GM12878 (cell line): ENCODE results near the gene AGBL4. TPM values are rescaled to one million over a fixed set of nuclear protein-coding genes. Genes with fewer than 3 reads are reported as not detected.

Experiments used
- ATAC-seq: fragments of 200-7000 bp; cut with Tn5 transposase; 3 replicates; pipeline ENCODE4 v1.9.1; 2020; ENCODE audit warnings: mild to moderate bottlenecking, moderate library complexity
- BruUV-seq: library from RNA; stranded (reverse); fragments of 400-500 nt; replicated peaks from 2 replicates; lab custom pipeline; 2021; lab: Mats Ljungman, UMichigan
- CTCF ChIA-PET: fragments of 300-600 bp; sonication (Branson Sonifier 250); formaldehyde crosslinking; extraction: SDS; loops from one replicate; lab custom pipeline; 2021; ENCODE audit warnings: inconsistent platforms; lab: Yijun Ruan, JAX
- POLR2A ChIA-PET: fragments of 350-600 bp; formaldehyde crosslinking; extraction: SDS; loops from one replicate; lab custom pipeline; 2021; ENCODE audit warnings: inconsistent platforms; lab: Charles Lee
- RAD21 ChIA-PET: fragments of 300-600 bp; sonication (Branson Sonifier 250); formaldehyde crosslinking; loops from one replicate; lab custom pipeline; 2023; ENCODE audit warnings: antibody characterized with exemption; ENCODE audit not compliant: unreplicated experiment; lab: Charles Lee
- SMC1A ChIA-PET: fragments of 300-600 bp; sonication (Branson Sonifier 250); formaldehyde crosslinking; loops from one replicate; lab custom pipeline; 2023; ENCODE audit not compliant: unreplicated experiment, uncharacterized antibody; lab: Charles Lee
- DNase-seq: peaks from one replicate; pipeline ENCODE4 v3.0.0-alpha.2; 2011; ENCODE audit warnings: low read depth, low spot score
- FAIRE-seq: peaks from 3 replicates; lab custom pipeline; 2011; peaks lifted over from hg19 to GRCh38; lab: Jason Lieb, UNC
- H2AFZ ChIP-seq: 2 replicates; pipeline ENCODE4 v1.6.0; 2011; ENCODE audit warnings: low read depth, low read length, control low read depth; ENCODE audit not compliant: control insufficient read depth
- H3K27ac ChIP-seq: 2 replicates; pipeline ENCODE4 v1.5.1; 2011; ENCODE audit warnings: control low read depth; ENCODE audit not compliant: control insufficient read depth, insufficient read depth
- H3K27me3 ChIP-seq, 2 experiments: replicated peaks in 1 of 2; 2 replicates each; pipeline versions ENCODE4 v1.6.0 to v1.6.1; 2011; ENCODE audit warnings: low read length in 1 of 2; ENCODE audit not compliant: control insufficient read depth in 2 of 2, insufficient read depth in 2 of 2
- H3K36me3 ChIP-seq, 2 experiments: 2 replicates each; pipeline ENCODE4 v1.5.1; 2011; ENCODE audit warnings: low read length in 1 of 2; ENCODE audit not compliant: control insufficient read depth in 2 of 2, insufficient read depth in 2 of 2
- H3K4me1 ChIP-seq: 2 replicates; pipeline ENCODE4 v1.6.1; 2011; ENCODE audit warnings: mild to moderate bottlenecking, low read length, moderate library complexity, mixed read lengths; ENCODE audit not compliant: control insufficient read depth, insufficient read depth
- H3K4me2 ChIP-seq: 2 replicates; pipeline ENCODE4 v1.6.0; 2011; ENCODE audit warnings: control low read depth; ENCODE audit not compliant: control insufficient read depth, insufficient read depth
- H3K4me3 ChIP-seq: fragments of 200-600 bp; sonication (generic); 2 replicates; pipeline ENCODE4 v1.5.1; 2016
- H3K79me2 ChIP-seq: 2 replicates; pipeline ENCODE4 v1.6.0; 2011; ENCODE audit warnings: low read length; ENCODE audit not compliant: control insufficient read depth, insufficient read depth
- H3K9ac ChIP-seq: 2 replicates; pipeline ENCODE4 v1.8.0; 2011; ENCODE audit warnings: low read length, control low read depth, mixed read lengths; ENCODE audit not compliant: control insufficient read depth, insufficient read depth
- H3K9me3 ChIP-seq: replicated peaks from 3 replicates; pipeline ENCODE4 v1.5.1; 2011; ENCODE audit warnings: mild to moderate bottlenecking, low read length; ENCODE audit not compliant: control insufficient read depth, insufficient read depth
- H4K20me1 ChIP-seq: 2 replicates; pipeline ENCODE4 v1.6.0; 2011; ENCODE audit not compliant: control insufficient read depth, insufficient read depth
- CTCF ChIP-seq, 3 experiments: IDR thresholded peaks in 2 of 3; conservative IDR thresholded peaks in 1 of 3; 2 replicates each; pipeline ENCODE4 v1.5.1; 2011; ENCODE audit warnings: low read depth in 3 of 3, low read length in 3 of 3, mild to moderate bottlenecking in 3 of 3, control low read depth in 2 of 3, moderate library complexity in 2 of 3, inconsistent platforms in 1 of 3, mixed read lengths in 1 of 3; ENCODE audit not compliant: control insufficient read depth in 2 of 3, insufficient read depth in 1 of 3; ENCODE audit errors: extremely low read depth in 1 of 3
- ETV6 ChIP-seq, 2 experiments: fragments of 450-650 bp in 1 of 2; IDR thresholded peaks in 1 of 2; conservative IDR thresholded peaks in 1 of 2; 2 replicates each; pipeline ENCODE4 v1.6.1; 2014; ENCODE audit warnings: antibody characterized with exemption in 1 of 2, borderline replicate concordance in 1 of 2, low read depth in 1 of 2, mild to moderate bottlenecking in 1 of 2, moderate library complexity in 1 of 2
- HCFC1 ChIP-seq: fragments of 150-350 bp; IDR thresholded peaks from 2 replicates; pipeline ENCODE4 v1.6.1; 2014; ENCODE audit warnings: low read length
- IKZF2 ChIP-seq, 2 experiments: fragments of 450-650 bp; IDR thresholded peaks; 2 replicates each; pipeline ENCODE4 v1.6.1; 2017; ENCODE audit warnings: mild to moderate bottlenecking in 2 of 2, moderate library complexity in 2 of 2
- JUND ChIP-seq: IDR thresholded peaks from 2 replicates; pipeline ENCODE4 v1.6.1; 2012; ENCODE audit warnings: low read depth, mild to moderate bottlenecking, low read length, improper control_type of control experiment, moderate library complexity
- NFIC ChIP-seq: IDR thresholded peaks from 2 replicates; pipeline ENCODE4 v1.6.1; 2012; ENCODE audit warnings: low read depth, mild to moderate bottlenecking, inconsistent platforms, low read length, moderate library complexity
- RAD21 ChIP-seq: IDR thresholded peaks from 2 replicates; pipeline ENCODE4 v1.6.1; 2011; ENCODE audit warnings: mild to moderate bottlenecking, low read depth, low read length, moderate library complexity; ENCODE audit not compliant: insufficient read depth
- SMC3 ChIP-seq: IDR thresholded peaks from 2 replicates; pipeline ENCODE4 v1.6.1; 2011; ENCODE audit warnings: low read length, improper control_type of control experiment, borderline replicate concordance
- SREBF1 ChIP-seq: IDR thresholded peaks from 2 replicates; pipeline ENCODE4 v1.6.1; 2012; ENCODE audit warnings: mild to moderate bottlenecking, low read length
- SUZ12 ChIP-seq: fragments of 200-600 bp; sonication (generic); IDR thresholded peaks from one replicate; pipeline ENCODE4 v1.6.1; 2018; ENCODE audit warnings: antibody characterized with exemption, mild to moderate bottlenecking; ENCODE audit not compliant: unreplicated experiment
- USF1 ChIP-seq: IDR thresholded peaks from 2 replicates; pipeline ENCODE4 v1.6.1; 2011; ENCODE audit warnings: borderline replicate concordance, low read depth, mild to moderate bottlenecking, moderate library complexity, mixed read lengths, low read length; ENCODE audit not compliant: insufficient read depth; ENCODE audit errors: extremely low read length
- ZNF274 ChIP-seq: IDR thresholded peaks from one replicate; pipeline ENCODE4 v1.8.0; 2011; ENCODE audit not compliant: insufficient read length, insufficient read depth
- ZNF592 ChIP-seq: fragments of 450-650 bp; IDR thresholded peaks from 2 replicates; pipeline ENCODE4 v1.6.1; 2017; ENCODE audit warnings: mild to moderate bottlenecking, moderate library complexity
- WGBS: methylation state at CpG from one replicate; pipeline ENCODE4 v1.1.6; 2016; ENCODE audit warnings: low lambda C conversion rate; ENCODE audit not compliant: insufficient replicate concordance, insufficient coverage; ENCODE audit errors: missing lambda C conversion rate; 5-methylcytosine and 5-hydroxymethylcytosine counted together
- in situ Hi-C: fragments of 300-500 bp; cut with MboI; formaldehyde crosslinking; loops from 9 replicates; pipeline ENCODE4 v1.14.3; 2018; ENCODE audit warnings: mixed read lengths
- intact Hi-C: fragments of 100-400 bp; cut with micrococcal nuclease; formaldehyde crosslinking; loops from one replicate; pipeline ENCODE4 v1.14.2; 2022; ENCODE audit not compliant: unreplicated experiment
- polyA plus RNA-seq, 11 experiments: library from polyadenylated mRNA; depleted of rRNA in 4 of 11; unstranded in 6 of 11; stranded (reverse) in 5 of 11; fragments of >200 nt; fragmentation: Nextera tagmentation in 4 of 11; fragmentation: Illumina TruSeq in 1 of 11; extraction: Ambion mirVana in 4 of 11; extraction: Trizol in 1 of 11; gene quantifications; 1 replicate in 1 of 11; 2 replicates in 10 of 11; pipeline versions ENCODE4 v1.2.1 to v1.2.3, GENCODE V29; 2011 to 2016; ENCODE audit warnings: inconsistent platforms in 2 of 11, missing spikeins in 2 of 11, low read depth in 1 of 11
- total RNA-seq, 4 experiments: library from RNA; depleted of rRNA in 3 of 4; stranded (reverse); fragments of >200 nt in 3 of 4; fragmentation: Illumina TruSeq in 1 of 4; extraction: Trizol in 1 of 4; gene quantifications; 2 replicates each; pipeline versions ENCODE4 v1.2.1 to v1.2.3, GENCODE V29; 2013 to 2021

AGBL4 gene
- total and polyA plus RNA-seq, 10 of the 15 experiments (the other 5 are each of a cell fraction or from before 2014, with no cell fraction given): 0.31 TPM; not detected in 9

GRCh38 chr1:48916130-48917069, 1107.4 kb downstream of the AGBL4 start:
- H3K9ac ChIP-seq: no peak overlapping the region
- in situ Hi-C loops: loop anchor here (10.0 kb wide), 1 partner anchor 1418 kb away; no protein-coding TSS in a partner anchor
- DNase-seq: no peak
- no peak overlapping the region for H3K4me3 ChIP-seq
- no peak overlapping the region for H3K4me2 ChIP-seq
- SMC1A ChIA-PET: no interaction called here
- H3K79me2 ChIP-seq: no peaks in the 10 kb centered on the region
- CTCF ChIA-PET: no interaction called here
- intact Hi-C loops: loop anchor here (2.0 kb wide), 1 partner anchor 1416 kb away; no protein-coding TSS in a partner anchor
- POLR2A ChIA-PET: no interaction called here
- H3K27ac ChIP-seq: no peak overlapping the region
- H3K9me3 ChIP-seq: no peaks in the 10 kb centered on the region
- no peak overlapping the region for H2AFZ ChIP-seq
- TF ChIP-seq RAD21: peak; percentile 47
- TF ChIP-seq HCFC1: no peak
- TF ChIP-seq SMC3: peak; percentile 31; the same call in 1 of the 2 replicates
- no peak for TF ChIP-seq SUZ12
- no peak for TF ChIP-seq NFIC
- no peak for TF ChIP-seq USF1
- TF ChIP-seq SREBF1: no peak
- TF ChIP-seq ZNF592: no peak
- TF ChIP-seq ZNF274: no peak
- peak; percentile 31 to 32 (median 31); a peak in 4 of 6 replicates for TF ChIP-seq CTCF (IDR thresholded peaks at IDR 0.05 in 2 of 3, conservative IDR thresholded peaks at IDR 0.05 in 1 of 3; ENCODE audit: control insufficient read depth in 2 of 3, extremely low read depth in 1 of 3, insufficient read depth in 1 of 3, low read depth in 3 of 3, low read length in 3 of 3)
- no peak for TF ChIP-seq ETV6 (conservative IDR thresholded peaks at IDR 0.05 in 1 of 2, IDR thresholded peaks at IDR 0.05 in 1 of 2; ENCODE audit: borderline replicate concordance in 1 of 2, low read depth in 1 of 2)
- TF ChIP-seq IKZF2 (IDR thresholded peaks at IDR 0.05): no peak
- TF ChIP-seq JUND: no peak
- TF ChIP-seq, all 136 proteins: peak for 3
- no TSS peak for BruUV-seq
- FAIRE-seq: no peak
- Histone ChIP-seq H4K20me1 (no peaks in the 10 kb centered on the region), H3K36me3 (no peaks in the 10 kb centered on the region), H3K4me1 (no peaks in the 10 kb centered on the region), H3K27me3 (no peaks in the 10 kb centered on the region)
- RAD21 ChIA-PET: no interaction called here
- 7% methylated on average over 5 of the region's 5 CpGs for WGBS
- no peak for ATAC-seq
